Mononuclear cell (primary cell): ENCODE data around the gene MT1G. TPM values are rescaled to one million over a fixed set of nuclear protein-coding genes. Genes with fewer than 3 reads are reported as not detected.

ENCODE experiments used
- H3K27me3 ChIP-seq: 2 replicates; pipeline ENCODE4 v1.6.0; 2011; ENCODE audit warnings: low read length, control low read depth; ENCODE audit not compliant: insufficient read depth
- H3K4me1 ChIP-seq: 2 replicates; pipeline ENCODE4 v1.5.1; 2011; ENCODE audit warnings: mild to moderate bottlenecking, low read length, control low read depth; ENCODE audit not compliant: insufficient read depth
- H3K4me3 ChIP-seq: 2 replicates; pipeline ENCODE4 v1.5.1; 2011; ENCODE audit warnings: mild to moderate bottlenecking, low read length, moderate library complexity
- H3K9me3 ChIP-seq: 2 replicates; pipeline ENCODE4 v1.5.1; 2011; ENCODE audit warnings: low read depth, mild to moderate bottlenecking, control low read depth, low read length
- total RNA-seq: library from RNA; depleted of rRNA; stranded (reverse); fragments of >200 nt; gene quantifications from one replicate; pipeline ENCODE4 v1.2.3, GENCODE V29; 2012

Gene MT1G
- total RNA-seq, 1 donor, result not detected

GRCh38 chr16:56639045-56639444 is 28.8 kb downstream of the MT1G start:
- no peaks in the 10 kb centered on the region for H3K9me3 ChIP-seq
- H3K4me3 ChIP-seq, result no peak overlapping the region
- H3K27me3 ChIP-seq, result peaks cover 94% of the 10 kb centered on the region
- H3K4me1 ChIP-seq, result peaks cover 34% of the 10 kb centered on the region

- Histone ChIP-seq H3K27me3 (peaks cover 96% of the 10 kb centered on the region), H3K9me3 (no peaks in the 10 kb centered on the region), H3K4me3 (no peak within 1 kb of the TSS), H3K4me1 (peaks cover 25% of the 10 kb centered on the region)
Measured at GRCh38 chr16:56637814-56638750, 29.8 kb downstream of the MT1G start, which contains the start of gene MT1A. Gene MT1A, plus strand, starts transcription at chr16:56638666. Its CDS starts 73 bp downstream, at chr16:56638739.

GRCh38 chr16:56636616-56637413 is 31.1 kb downstream of the MT1G start:
- peaks cover 98% of the 10 kb centered on the region for H3K27me3 ChIP-seq
- peaks cover 26% of the 10 kb centered on the region for H3K4me1 ChIP-seq
- H3K4me3 ChIP-seq, result no peak overlapping the region
- no peaks in the 10 kb centered on the region for H3K9me3 ChIP-seq

- H3K4me3 ChIP-seq, result no peak overlapping the region
- peaks cover 26% of the 10 kb centered on the region for H3K4me1 ChIP-seq
- peaks cover 98% of the 10 kb centered on the region for H3K27me3 ChIP-seq
- H3K9me3 ChIP-seq, result no peaks in the 10 kb centered on the region
Measured at GRCh38 chr16:56635441-56635967, 32.4 kb downstream of the MT1G start.

- Histone ChIP-seq H3K4me1 (peaks cover 26% of the 10 kb centered on the region), H3K4me3 (no peak overlapping the region), H3K9me3 (no peaks in the 10 kb centered on the region), H3K27me3 (peaks cover 100% of the 10 kb centered on the region)
Measured at GRCh38 chr16:56634715-56635440, 33.0 kb downstream of the MT1G start.

GRCh38 chr16:56633535-56633934 is 34.3 kb downstream of the MT1G start:
- peaks cover 24% of the 10 kb centered on the region for H3K4me1 ChIP-seq
- no peak overlapping the region for H3K4me3 ChIP-seq
- no peaks in the 10 kb centered on the region for H3K9me3 ChIP-seq
- H3K27me3 ChIP-seq, result peaks cover 88% of the 10 kb centered on the region

GRCh38 chr16:56632848-56633365 is 35.0 kb downstream of the MT1G start:
- peaks cover 82% of the 10 kb centered on the region for H3K27me3 ChIP-seq

GRCh38 chr16:56632156-56632847 is 35.6 kb downstream of the MT1G start, which contains the start of gene MT1M:
Gene MT1M, plus strand, starts transcription at chr16:56632659. Its CDS starts 73 bp downstream, at chr16:56632732.
- Histone ChIP-seq H3K4me1 (peaks cover 16% of the 10 kb centered on the region), H3K4me3 (no peak within 1 kb of the TSS), H3K9me3 (no peaks in the 10 kb centered on the region), H3K27me3 (peaks cover 76% of the 10 kb centered on the region)

More at GRCh38 chr16:56632848-56633365, 35.0 kb downstream of the MT1G start:
- no peak overlapping the region for H3K4me3 ChIP-seq
- no peaks in the 10 kb centered on the region for H3K9me3 ChIP-seq
- H3K4me1 ChIP-seq, result peaks cover 18% of the 10 kb centered on the region

GRCh38 chr16:56631832-56632155 is 36.1 kb downstream of the MT1G start:
- H3K9me3 ChIP-seq, result no peaks in the 10 kb centered on the region
- no peak overlapping the region for H3K4me3 ChIP-seq
- H3K27me3 ChIP-seq, result peaks cover 76% of the 10 kb centered on the region
- peaks cover 16% of the 10 kb centered on the region for H3K4me1 ChIP-seq

DNA sequence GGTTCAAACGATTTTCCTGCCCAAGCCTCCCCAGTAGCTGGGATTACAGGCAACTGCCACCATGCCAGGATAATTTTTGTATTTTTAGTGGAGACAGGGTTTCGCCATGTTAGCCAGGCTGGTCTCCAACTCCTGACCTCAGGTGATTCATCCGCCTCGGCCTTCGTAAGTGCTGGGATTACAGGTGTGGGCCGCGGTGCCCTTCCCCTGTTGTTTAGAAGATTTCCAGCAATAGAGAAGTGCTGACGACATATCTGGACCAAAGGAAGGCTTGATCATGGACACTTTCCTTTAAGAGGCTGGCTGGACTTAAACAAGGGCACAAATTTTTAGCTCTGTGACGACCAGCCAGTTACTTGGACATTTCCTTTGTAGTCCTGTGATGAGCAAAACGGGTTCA is 36.7 kb downstream of the MT1G start:
- Histone ChIP-seq H3K27me3 (peaks cover 73% of the 10 kb centered on the region), H3K9me3 (no peaks in the 10 kb centered on the region), H3K4me1 (peaks cover 16% of the 10 kb centered on the region), H3K4me3 (no peak overlapping the region)

DNA sequence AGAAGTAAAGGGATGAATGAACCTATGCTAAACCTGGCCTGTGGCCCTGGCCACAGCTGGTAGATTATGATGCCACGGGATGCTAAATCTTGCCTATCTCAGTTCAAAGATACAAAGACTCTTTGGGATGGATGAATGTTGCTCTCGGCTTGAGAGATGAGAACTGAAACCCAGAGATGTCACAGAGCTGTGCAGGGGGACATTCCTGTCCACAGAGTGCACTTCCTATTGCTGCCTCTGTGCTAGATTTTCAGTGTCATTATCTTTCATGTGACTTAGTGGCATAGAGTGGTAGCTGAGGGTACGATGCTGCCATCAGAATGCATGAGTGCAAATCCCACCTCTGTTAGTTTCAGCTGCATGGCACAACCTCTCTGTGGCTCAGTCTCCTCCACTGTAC is 37.7 kb downstream of the MT1G start:
- H3K4me1 ChIP-seq, result peaks cover 21% of the 10 kb centered on the region
- peaks cover 72% of the 10 kb centered on the region for H3K27me3 ChIP-seq
- H3K9me3 ChIP-seq, result no peaks in the 10 kb centered on the region
- no peak overlapping the region for H3K4me3 ChIP-seq

DNA sequence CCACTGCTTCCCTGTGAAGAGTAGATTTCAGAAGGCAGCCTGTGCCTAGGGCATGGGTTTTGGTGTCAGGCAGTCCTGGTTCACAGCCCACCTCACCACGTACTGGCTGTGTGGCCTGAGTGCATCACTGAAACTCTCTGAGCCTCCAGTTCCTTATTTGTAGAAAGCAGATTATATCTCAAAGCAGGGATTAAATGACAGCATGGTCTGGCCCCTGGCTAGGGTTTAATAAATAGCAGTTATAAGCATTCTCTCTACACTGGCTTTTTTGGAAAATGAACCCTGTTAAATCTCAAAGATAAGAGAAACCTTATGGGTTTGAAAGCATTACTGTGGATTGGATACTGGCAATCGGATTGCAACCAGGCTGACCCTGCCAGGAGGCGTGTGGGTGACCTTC is 38.3 kb downstream of the MT1G start:
- peaks cover 19% of the 10 kb centered on the region for H3K4me1 ChIP-seq
- no peaks in the 10 kb centered on the region for H3K9me3 ChIP-seq
- peaks cover 70% of the 10 kb centered on the region for H3K27me3 ChIP-seq
- no peak overlapping the region for H3K4me3 ChIP-seq

GRCh38 chr16:56628486-56629350 is 39.1 kb downstream of the MT1G start:
- Histone ChIP-seq H3K4me1 (peaks cover 19% of the 10 kb centered on the region), H3K9me3 (no peaks in the 10 kb centered on the region), H3K27me3 (peaks cover 65% of the 10 kb centered on the region), H3K4me3 (no peak overlapping the region)
